ENCODE measurements around the gene UBR4. TPM values are rescaled to one million over a fixed set of nuclear protein-coding genes. Genes with fewer than 3 reads are reported as not detected.

Gene UBR4
- total and polyA plus RNA-seq, 7 experiments from 2014 or later = 18.9 to 174 (median 151) TPM

GRCh38 chr1:19037659-19038058, 172.4 kb downstream of the UBR4 start:
- H3K4me3 Mint-ChIP-seq = no peak overlapping the region
- no peaks in the 10 kb centered on the region for H3K36me3 ChIP-seq (ENCODE audit: control insufficient read depth in 2 of 3, insufficient read depth in 3 of 3, low read length in 3 of 3)
- no peaks in the 10 kb centered on the region for H3K27me3 ChIP-seq (ENCODE audit: control insufficient read depth in 2 of 2, insufficient read depth in 2 of 2, low read length in 2 of 2)
- peaks cover 0 to 2% (median 0%) of the 10 kb centered on the region in 11 donors for H3K9me3 Mint-ChIP-seq
- ChIA-PET CTCF (no interaction called here), POLR2A (no interaction called here)
- H3K4me3 ChIP-seq (ENCODE audit: low read length) = no peak overlapping the region
- H3K36me3 Mint-ChIP-seq = no peaks in the 10 kb centered on the region
- intact Hi-C loops (cut with micrococcal nuclease) = no loop called here
- H3K27me3 Mint-ChIP-seq = peaks cover 0 to 33% (median 4%) of the 10 kb centered on the region in 5 donors
- H3K27ac Mint-ChIP-seq = no peak overlapping the region
- no peaks in the 10 kb centered on the region for H3K4me1 ChIP-seq (ENCODE audit: control insufficient read depth in 2 of 2, insufficient read depth in 2 of 2, low read length in 2 of 2)
- DNase-seq (no peak), ATAC-seq (no peak)
- peaks cover 0 to 2% (median 0%) of the 10 kb centered on the region in 7 donors for H3K4me1 Mint-ChIP-seq
- no peak overlapping the region for H3K27ac ChIP-seq (ENCODE audit: low read depth, low read length)
- no peaks in the 10 kb centered on the region for H3K9me3 ChIP-seq (ENCODE audit: control insufficient read depth in 2 of 3, low read length in 3 of 3)

- peaks cover 0 to 27% (median 4%) of the 10 kb centered on the region in 5 donors for H3K27me3 Mint-ChIP-seq
- Histone ChIP-seq H3K4me1 (ENCODE audit: control insufficient read depth in 2 of 2, insufficient read depth in 2 of 2, low read length in 2 of 2) (no peaks in the 10 kb centered on the region), H3K36me3 (ENCODE audit: control insufficient read depth in 2 of 3, insufficient read depth in 3 of 3, low read length in 3 of 3) (no peaks in the 10 kb centered on the region), H3K27ac (ENCODE audit: low read depth, low read length) (no peak overlapping the region), H3K4me3 (ENCODE audit: low read length) (no peak overlapping the region), H3K9me3 (ENCODE audit: control insufficient read depth in 2 of 3, low read length in 3 of 3) (no peaks in the 10 kb centered on the region), H3K27me3 (ENCODE audit: control insufficient read depth in 2 of 2, insufficient read depth in 2 of 2, low read length in 2 of 2) (no peaks in the 10 kb centered on the region)
- peaks cover 0 to 2% (median 0%) of the 10 kb centered on the region in 11 donors for H3K9me3 Mint-ChIP-seq
- ChIA-PET CTCF (no interaction called here), POLR2A (no interaction called here)
- peaks cover 0 to 2% (median 0%) of the 10 kb centered on the region in 7 donors for H3K4me1 Mint-ChIP-seq
- no peak overlapping the region for H3K4me3 Mint-ChIP-seq
- DNase-seq (no peak), ATAC-seq (no peak)
- no peak overlapping the region for H3K27ac Mint-ChIP-seq
- no peaks in the 10 kb centered on the region for H3K36me3 Mint-ChIP-seq
- intact Hi-C loops (cut with micrococcal nuclease) = no loop called here
These were observed 173.1 kb downstream of the UBR4 start for GRCh38 chr1:19036813-19037605.

DNA sequence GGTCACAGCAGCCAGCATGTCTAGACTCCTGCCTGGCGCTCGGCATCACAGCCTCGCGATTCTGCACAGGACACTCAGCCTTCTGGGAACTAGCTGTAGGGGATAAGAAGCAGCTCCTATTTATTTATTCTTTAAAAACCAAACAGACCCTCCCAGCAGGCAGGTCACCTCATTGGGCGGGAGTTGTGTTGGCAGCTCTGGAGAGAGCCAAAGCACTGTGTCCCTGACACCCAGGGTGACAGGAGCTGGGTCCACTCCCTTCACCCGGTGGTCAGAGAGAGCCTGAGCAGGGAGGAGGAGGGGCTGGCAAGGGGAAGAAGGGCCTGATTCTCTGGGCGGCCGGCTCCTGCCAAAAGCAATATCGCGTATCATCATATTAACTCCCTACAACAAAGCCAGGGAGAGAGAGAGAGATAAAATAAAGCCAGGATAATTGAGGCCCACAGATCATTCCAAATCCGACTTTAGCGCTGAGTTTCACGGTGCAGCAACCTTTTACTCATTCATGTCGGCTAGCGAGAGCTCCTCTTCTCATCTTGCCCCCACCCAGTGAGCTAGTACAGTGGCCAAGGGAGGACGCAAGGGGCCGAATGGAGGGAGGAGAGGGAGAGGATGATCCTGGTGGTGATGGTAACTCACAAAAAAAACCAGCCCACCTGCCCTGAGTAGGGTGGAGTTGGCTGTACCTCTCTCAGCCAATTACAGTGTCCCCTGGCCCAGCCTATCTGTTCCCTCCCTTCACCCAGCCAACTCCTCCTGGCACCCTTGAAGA, 173.8 kb downstream of the UBR4 start:
- Mint-ChIP-seq H3K4me3 (no peak overlapping the region), H3K27me3 (peaks cover 0 to 24% (median 4%) of the 10 kb centered on the region in 5 donors), H3K36me3 (no peaks in the 10 kb centered on the region), H3K9me3 (peaks cover 0 to 2% (median 0%) of the 10 kb centered on the region in 11 donors), H3K4me1 (peaks cover 0 to 2% (median 0%) of the 10 kb centered on the region in 7 donors), H3K27ac (peak overlapping the region in 1 of 9 donors; percentile 59)
- Histone ChIP-seq H3K4me3 (ENCODE audit: low read length) (no peak overlapping the region), H3K36me3 (ENCODE audit: control insufficient read depth in 2 of 3, insufficient read depth in 3 of 3, low read length in 3 of 3) (no peaks in the 10 kb centered on the region), H3K27ac (ENCODE audit: low read depth, low read length) (no peak overlapping the region), H3K9me3 (ENCODE audit: control insufficient read depth in 2 of 3, low read length in 3 of 3) (no peaks in the 10 kb centered on the region), H3K27me3 (ENCODE audit: control insufficient read depth in 2 of 2, insufficient read depth in 2 of 2, low read length in 2 of 2) (no peaks in the 10 kb centered on the region), H3K4me1 (ENCODE audit: control insufficient read depth in 2 of 2, insufficient read depth in 2 of 2, low read length in 2 of 2) (no peaks in the 10 kb centered on the region)
- ATAC-seq = no peak
- intact Hi-C loops (cut with micrococcal nuclease) = no loop called here
- ChIA-PET CTCF (no interaction called here), POLR2A (no interaction called here)
- no peak for DNase-seq

DNA sequence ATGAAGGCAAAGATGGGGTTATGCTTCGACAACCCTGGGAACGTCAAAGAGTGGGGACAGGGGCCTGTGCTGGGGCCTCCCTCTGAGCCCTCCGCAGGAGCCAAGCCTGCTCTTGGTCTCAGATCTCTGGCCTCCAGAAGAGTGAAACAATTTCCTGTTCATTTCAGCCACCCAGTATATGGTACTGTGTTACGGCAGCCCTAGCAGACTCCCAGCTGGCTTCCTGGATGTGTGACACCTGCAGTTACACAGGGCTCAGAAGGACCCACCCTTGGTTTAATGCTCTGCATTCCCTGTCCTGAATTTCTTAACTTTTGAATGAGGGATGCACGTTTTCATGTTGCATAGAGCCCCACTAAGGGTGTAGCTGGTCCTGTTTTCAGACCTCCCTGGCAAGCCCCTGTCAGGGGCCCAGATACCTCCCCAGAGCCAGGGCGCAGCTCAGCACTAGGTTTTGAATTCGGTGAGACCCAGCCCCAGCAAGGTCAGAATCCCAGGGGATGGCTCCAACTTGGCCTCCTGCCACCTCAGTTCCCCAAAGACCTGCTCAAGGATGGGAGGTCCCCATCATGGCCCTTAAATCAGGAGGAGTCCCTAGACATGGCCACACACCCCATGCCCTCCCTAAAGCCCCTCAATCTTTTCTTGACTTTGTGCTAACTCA, 174.6 kb downstream of the UBR4 start:
- H3K9me3 Mint-ChIP-seq = peaks cover 0 to 2% (median 0%) of the 10 kb centered on the region in 11 donors
- Histone ChIP-seq H3K9me3 (ENCODE audit: control insufficient read depth in 2 of 3, low read length in 3 of 3) (no peaks in the 10 kb centered on the region), H3K36me3 (ENCODE audit: control insufficient read depth in 2 of 3, insufficient read depth in 3 of 3, low read length in 3 of 3) (no peaks in the 10 kb centered on the region), H3K4me1 (ENCODE audit: control insufficient read depth in 2 of 2, insufficient read depth in 2 of 2, low read length in 2 of 2) (no peaks in the 10 kb centered on the region), H3K27ac (ENCODE audit: low read depth, low read length) (no peak overlapping the region), H3K4me3 (ENCODE audit: low read length) (no peak overlapping the region), H3K27me3 (ENCODE audit: control insufficient read depth in 2 of 2, insufficient read depth in 2 of 2, low read length in 2 of 2) (no peaks in the 10 kb centered on the region)
- H3K4me1 Mint-ChIP-seq = peaks cover 0 to 4% (median 0%) of the 10 kb centered on the region in 7 donors
- no peaks in the 10 kb centered on the region for H3K36me3 Mint-ChIP-seq
- intact Hi-C loops (cut with micrococcal nuclease) = no loop called here
- peak overlapping the region in 1 of 9 donors; percentile 59 for H3K27ac Mint-ChIP-seq
- POLR2A ChIA-PET = interaction anchor here (0.6 kb wide), 1 partner anchor 239 kb away, joined by 3 read pairs; no protein-coding TSS in a partner anchor
- ATAC-seq (no peak), DNase-seq (no peak)
- H3K27me3 Mint-ChIP-seq = peaks cover 0 to 24% (median 0%) of the 10 kb centered on the region in 5 donors
- CTCF ChIA-PET = no interaction called here
- H3K4me3 Mint-ChIP-seq = no peak overlapping the region

- Histone ChIP-seq H3K27ac (ENCODE audit: low read depth, low read length) (no peak overlapping the region), H3K9me3 (ENCODE audit: control insufficient read depth in 2 of 3, low read length in 3 of 3) (no peaks in the 10 kb centered on the region), H3K27me3 (ENCODE audit: control insufficient read depth in 2 of 2, insufficient read depth in 2 of 2, low read length in 2 of 2) (no peaks in the 10 kb centered on the region), H3K4me1 (ENCODE audit: control insufficient read depth in 2 of 2, insufficient read depth in 2 of 2, low read length in 2 of 2) (no peaks in the 10 kb centered on the region), H3K4me3 (ENCODE audit: low read length) (no peak overlapping the region), H3K36me3 (ENCODE audit: control insufficient read depth in 2 of 3, insufficient read depth in 3 of 3, low read length in 3 of 3) (no peaks in the 10 kb centered on the region)
- ChIA-PET CTCF (no interaction called here), POLR2A (no interaction called here)
- Mint-ChIP-seq H3K27me3 (peaks cover 0 to 27% (median 0%) of the 10 kb centered on the region in 5 donors), H3K36me3 (no peaks in the 10 kb centered on the region), H3K4me1 (peaks cover 0 to 4% (median 0%) of the 10 kb centered on the region in 7 donors), H3K4me3 (no peak overlapping the region), H3K9me3 (peaks cover 0 to 2% (median 0%) of the 10 kb centered on the region in 11 donors), H3K27ac (peak overlapping the region in 1 of 9 donors; percentile 25)
- intact Hi-C loops (cut with micrococcal nuclease) = no loop called here
- ATAC-seq = no peak
- no peak for DNase-seq
These were observed 175.3 kb downstream of the UBR4 start for GRCh38 chr1:19034721-19035120.

GRCh38 chr1:19033926-19034680, 176.0 kb downstream of the UBR4 start:
- no peaks in the 10 kb centered on the region for H3K27me3 ChIP-seq (ENCODE audit: control insufficient read depth in 2 of 2, insufficient read depth in 2 of 2, low read length in 2 of 2)
- H3K27ac Mint-ChIP-seq = no peak overlapping the region
- ChIA-PET POLR2A (no interaction called here), CTCF (no interaction called here)
- H3K9me3 Mint-ChIP-seq = peaks cover 0 to 2% (median 0%) of the 10 kb centered on the region in 11 donors
- H3K36me3 Mint-ChIP-seq = no peaks in the 10 kb centered on the region
- H3K27ac ChIP-seq (ENCODE audit: low read depth, low read length) = no peak overlapping the region
- ATAC-seq = no peak
- no peaks in the 10 kb centered on the region for H3K36me3 ChIP-seq (ENCODE audit: control insufficient read depth in 2 of 3, insufficient read depth in 3 of 3, low read length in 3 of 3)
- no peaks in the 10 kb centered on the region for H3K9me3 ChIP-seq (ENCODE audit: control insufficient read depth in 2 of 3, low read length in 3 of 3)
- H3K4me3 Mint-ChIP-seq = no peak overlapping the region
- intact Hi-C loops (cut with micrococcal nuclease) = no loop called here
- H3K4me3 ChIP-seq (ENCODE audit: low read length) = no peak overlapping the region
- peaks cover 0 to 27% (median 0%) of the 10 kb centered on the region in 5 donors for H3K27me3 Mint-ChIP-seq
- DNase-seq = no peak
- peaks cover 0 to 4% (median 0%) of the 10 kb centered on the region in 7 donors for H3K4me1 Mint-ChIP-seq
- no peaks in the 10 kb centered on the region for H3K4me1 ChIP-seq (ENCODE audit: control insufficient read depth in 2 of 2, insufficient read depth in 2 of 2, low read length in 2 of 2)

Measured in naive thymus-derived CD4-positive, alpha-beta T cell (primary cell).